A549 (cell line): Measurements from ENCODE around the gene POU2F3.

Experiments
- BHLHE40 ChIP-seq: IDR thresholded peaks from 2 replicates; pipeline ENCODE4 v1.6.1; 2012; ENCODE audit warnings: low read depth, low read length, inconsistent platforms
- CEBPB ChIP-seq, 2 experiments: fragments of >200 bp in 1 of 2; sonication (Bioruptor Twin) in 1 of 2; formaldehyde crosslinking in 1 of 2; IDR thresholded peaks; 2 replicates each; pipeline ENCODE4 v1.6.1; 2012 to 2016
- CHD2 ChIP-seq: fragments of 150-350 bp; IDR thresholded peaks from 2 replicates; pipeline ENCODE4 v1.6.1; 2014; ENCODE audit warnings: low read length; ENCODE audit not compliant: partially characterized antibody
- CHD4 ChIP-seq: fragments of 200-600 bp; sonication (generic); IDR thresholded peaks from 2 replicates; pipeline ENCODE4 v1.6.1; 2016; ENCODE audit warnings: antibody characterized with exemption, mild to moderate bottlenecking, borderline replicate concordance
- CTCF ChIP-seq: fragments of >200 bp; sonication (Bioruptor Twin); formaldehyde crosslinking; IDR thresholded peaks from 3 replicates; pipeline ENCODE4 v1.5.1; 2016
- E2F6 ChIP-seq: IDR thresholded peaks from 2 replicates; pipeline ENCODE4 v1.6.1; 2012; ENCODE audit warnings: low read depth, borderline replicate concordance
- EP300 ChIP-seq, 2 experiments: fragments of >200 bp; sonication (Bioruptor Twin); formaldehyde crosslinking; IDR thresholded peaks; 2 replicates in 1 of 2; 3 replicates in 1 of 2; pipeline ENCODE4 v1.6.1; 2016 to 2017
- HES2 ChIP-seq: fragments of >200 bp; sonication (Bioruptor Twin); formaldehyde crosslinking; IDR thresholded peaks from 2 replicates; pipeline ENCODE4 v1.6.1; 2016
- MAFK ChIP-seq: fragments of 450-650 bp; IDR thresholded peaks from 2 replicates; pipeline ENCODE4 v1.6.1; 2014; ENCODE audit not compliant: partially characterized antibody
- MYC ChIP-seq: IDR thresholded peaks from 2 replicates; pipeline ENCODE4 v1.6.1; 2012; ENCODE audit warnings: mild to moderate bottlenecking, inconsistent platforms, low read length, improper control_type of control experiment, borderline replicate concordance
- PBX3 ChIP-seq: IDR thresholded peaks from 2 replicates; pipeline ENCODE4 v1.6.1; 2012
- POLR2A ChIP-seq: IDR thresholded peaks from 2 replicates; pipeline ENCODE4 v1.6.1; 2012; ENCODE audit warnings: mild to moderate bottlenecking, low read length
- RAD21 ChIP-seq, 2 experiments: fragments of >200 bp in 1 of 2; sonication (Bioruptor Twin) in 1 of 2; formaldehyde crosslinking in 1 of 2; IDR thresholded peaks in 1 of 2; conservative IDR thresholded peaks in 1 of 2; 2 replicates in 1 of 2; 3 replicates in 1 of 2; pipeline ENCODE4 v1.6.1; 2012 to 2018; ENCODE audit warnings: inconsistent platforms in 1 of 2
- RCOR1 ChIP-seq: fragments of 150-350 bp; IDR thresholded peaks from 2 replicates; pipeline ENCODE4 v1.6.1; 2014; ENCODE audit warnings: antibody characterized with exemption, low read length, low read depth

- no peak for TF ChIP-seq CHD2
- no peak for TF ChIP-seq BHLHE40
- TF ChIP-seq RCOR1 = no peak
- TF ChIP-seq POLR2A = no peak
- peak; percentile 70 for TF ChIP-seq CTCF
- no peak for TF ChIP-seq CHD4
- TF ChIP-seq E2F6 = no peak
- TF ChIP-seq MAFK = no peak
- TF ChIP-seq HES2 = no peak
- TF ChIP-seq MYC = no peak
- no peak for TF ChIP-seq CEBPB (IDR thresholded peaks at IDR 0.05)
- TF ChIP-seq PBX3 = no peak
- peak; percentile 55 to 64; a peak in 4 of 5 replicates for TF ChIP-seq RAD21 (conservative IDR thresholded peaks at IDR 0.05 in 1 of 2, IDR thresholded peaks at IDR 0.05 in 1 of 2)
- no peak for TF ChIP-seq EP300 (IDR thresholded peaks at IDR 0.05)
These were observed 63.2 kb downstream of the POU2F3 start for GRCh38 chr11:120303004-120303637.
